Activated CD4-positive, alpha-beta T cell treated with anti-CD3 and anti-CD28 coated beads, Interleukin-2, amount 50 U/mL, for 48 hours (primary cell): ENCODE measurements around the gene SF3B6.
A peak's percentile ranks its signal among the peaks of the same experiment; 100 is the strongest.
"Not testable (repeated sequence)": the region's sequence is repeated elsewhere in the genome, so short reads cannot be mapped to it uniquely, and the experiment has no call there.

Source experiments
- DNase-seq, 2 experiments: peaks; one replicate each; pipeline ENCODE4 v3.0.0-alpha.2; 2020

SF3B6 gene

DNA sequence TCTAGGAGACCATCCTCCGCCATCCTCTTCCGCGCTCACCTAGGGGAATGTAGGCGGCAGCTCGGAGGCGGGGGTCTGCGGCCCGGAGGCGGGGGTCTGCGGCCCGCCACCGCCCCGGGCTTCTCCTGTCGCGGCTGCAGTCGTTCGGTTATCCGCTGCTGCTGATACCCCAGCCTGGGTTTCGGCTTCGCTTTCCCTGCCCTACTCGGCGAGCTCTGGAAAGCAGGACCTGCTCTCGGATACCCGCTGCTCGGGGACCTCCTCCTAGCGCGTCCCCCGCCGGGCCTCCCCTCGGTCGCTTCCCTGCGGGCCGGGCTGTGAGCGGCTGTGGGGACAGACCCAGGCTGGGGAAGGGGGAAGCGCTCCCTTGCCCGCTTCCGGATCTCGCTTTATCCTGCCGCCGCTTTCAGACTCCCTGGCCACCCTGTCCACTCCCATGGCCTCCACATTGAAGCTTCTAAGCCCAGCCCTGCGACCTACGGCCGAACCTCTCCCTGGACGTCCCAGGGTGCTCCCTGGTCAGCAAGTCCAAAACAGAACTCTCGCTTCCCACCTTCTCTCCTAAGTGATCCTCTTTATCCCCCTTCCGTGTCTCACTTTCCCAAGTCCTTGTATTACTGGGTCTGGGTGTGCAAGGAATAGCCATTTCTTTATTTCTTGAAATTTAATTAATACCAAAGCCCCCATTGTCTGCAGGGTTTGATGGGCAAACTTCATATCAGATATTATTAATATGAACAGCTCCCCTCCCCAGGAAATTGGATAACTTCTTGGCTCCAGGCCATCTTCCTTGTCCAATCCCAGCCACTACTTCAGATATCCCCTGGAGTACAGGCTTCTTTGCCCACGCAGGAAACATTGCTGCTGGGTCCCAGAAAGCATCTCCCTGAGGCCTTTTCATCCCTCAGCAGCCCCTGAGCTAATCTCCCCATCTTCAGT is 25.8 kb downstream of the SF3B6 start:
- DNase-seq = peak; percentile 10 to 13

DNA sequence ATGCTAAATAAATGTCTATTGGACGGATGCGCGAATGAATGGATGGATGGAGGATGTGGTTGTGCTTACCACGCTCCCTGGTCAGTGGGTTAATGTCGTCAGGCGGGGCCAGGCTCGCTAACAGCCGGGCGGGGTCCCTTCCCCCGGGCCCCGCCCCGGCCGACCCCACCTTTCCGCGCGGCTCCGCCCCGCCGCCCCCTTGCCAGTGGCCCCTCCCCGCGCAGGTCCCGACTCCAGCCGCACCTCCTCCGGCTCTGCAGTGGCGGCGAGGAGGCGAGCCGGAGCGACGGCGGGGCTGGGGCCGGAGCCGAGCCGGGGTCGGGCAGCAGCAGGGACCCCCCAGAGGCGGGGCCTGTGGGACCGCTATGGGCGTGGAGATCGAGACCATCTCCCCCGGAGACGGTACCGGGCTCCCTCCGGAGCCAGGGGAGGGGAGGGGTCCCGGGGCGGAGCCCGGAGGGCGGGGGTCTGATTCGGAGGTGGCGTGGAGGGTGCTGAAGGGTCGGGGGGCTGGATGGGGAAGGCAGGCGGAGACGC is 26.6 kb downstream of the SF3B6 start, which contains the start of gene FKBP1B:
Gene FKBP1B, plus strand, starts transcription at position 257 of the 537 bp plus-strand sequence. Its CDS starts 109 bp downstream, at position 366.
- DNase-seq = peak; percentile 62 to 70

DNA sequence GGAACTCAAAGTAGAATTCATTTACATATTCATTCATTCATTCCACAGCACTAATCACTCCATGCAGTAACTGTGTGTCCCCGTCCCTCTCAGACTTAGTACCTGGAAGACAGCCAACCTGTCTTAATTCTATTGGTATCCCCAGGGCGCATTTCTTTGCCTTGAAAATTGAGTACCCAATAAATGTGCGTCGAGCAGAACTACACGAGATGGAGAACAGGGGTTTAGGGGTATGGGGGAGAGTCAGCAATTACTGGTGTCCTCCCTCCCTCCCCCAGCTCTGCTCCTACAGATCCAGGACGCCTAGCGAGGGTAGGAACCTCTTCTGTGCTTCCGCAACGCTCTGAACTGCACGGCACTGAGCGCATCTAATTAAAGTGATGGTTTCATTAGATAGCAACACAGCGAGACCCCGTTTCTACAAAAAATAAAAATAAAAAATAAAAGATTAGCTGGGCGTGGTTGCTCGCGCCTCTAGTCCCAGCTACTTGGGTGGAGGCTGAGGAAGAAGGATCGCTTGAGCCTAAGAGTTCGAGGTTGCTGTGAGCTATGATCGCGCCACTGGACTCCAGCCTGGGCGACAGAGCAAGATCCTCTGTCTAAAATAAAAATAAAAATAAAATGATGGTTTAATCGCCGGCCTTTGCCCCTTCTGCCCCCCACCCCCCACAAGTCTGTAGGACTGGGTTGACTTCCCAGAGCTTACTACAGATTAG is 27.2 kb downstream of the SF3B6 start:
- peak; percentile 7 for DNase-seq

DNA sequence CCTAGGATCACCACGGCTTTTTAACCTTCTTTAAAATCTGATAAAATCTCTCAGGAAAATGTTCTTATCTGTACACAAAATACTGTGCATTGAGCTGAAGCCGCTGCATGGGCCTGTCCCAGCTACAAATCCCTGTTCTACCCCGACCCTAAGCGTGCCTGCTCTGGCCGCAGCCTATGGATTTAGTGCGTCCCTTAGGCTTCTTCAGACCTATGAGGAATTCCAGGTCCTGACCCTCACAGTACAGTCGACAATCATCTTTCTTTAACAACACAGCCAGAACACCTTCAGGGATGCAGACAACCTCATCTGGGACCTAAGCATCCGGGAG is 28.5 kb downstream of the SF3B6 start:
- DNase-seq = no peak

DNA sequence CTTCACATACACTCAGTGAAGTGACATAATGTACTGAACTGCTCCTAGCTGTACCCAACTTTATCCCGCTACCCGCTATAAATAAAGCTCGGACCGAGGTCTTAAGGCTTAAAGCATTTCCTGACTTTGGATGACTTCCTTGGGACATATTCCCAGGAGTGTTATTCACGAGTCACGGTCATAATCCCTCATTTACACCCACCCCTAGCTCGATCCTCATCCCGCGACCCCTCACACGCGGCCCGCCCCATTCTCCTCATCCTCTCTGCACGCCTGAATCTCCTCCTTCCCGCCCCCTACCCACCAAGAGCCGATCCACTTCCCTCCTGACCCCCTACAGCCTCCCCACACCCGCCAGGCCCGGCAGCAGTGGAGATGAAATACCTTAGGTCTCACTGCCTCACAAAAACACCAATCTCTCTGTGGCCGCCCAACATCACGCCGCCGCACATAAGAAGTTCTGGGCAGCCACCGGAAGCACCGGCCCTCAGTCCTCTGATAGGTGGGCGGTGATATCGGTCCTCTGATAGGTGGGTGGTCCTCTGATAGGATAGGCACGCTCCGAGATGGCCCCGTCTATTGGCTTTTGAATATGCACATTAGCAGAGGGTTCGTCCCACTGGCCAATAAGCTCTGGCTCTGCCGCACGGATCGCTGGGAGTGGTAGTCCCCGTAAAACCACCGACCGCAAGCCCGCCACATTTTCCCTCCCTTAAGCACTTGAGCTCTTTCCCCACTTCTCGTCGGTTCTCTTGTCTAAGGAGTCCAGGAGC is 29.0 kb downstream of the SF3B6 start, which contains the start of gene WDCP:
Gene WDCP, minus strand, starts transcription at position 462 of the 773 bp plus-strand sequence. CDS start 7,897 bp downstream, outside the sequence.
- DNase-seq = peak; percentile 92 to 95

DNA sequence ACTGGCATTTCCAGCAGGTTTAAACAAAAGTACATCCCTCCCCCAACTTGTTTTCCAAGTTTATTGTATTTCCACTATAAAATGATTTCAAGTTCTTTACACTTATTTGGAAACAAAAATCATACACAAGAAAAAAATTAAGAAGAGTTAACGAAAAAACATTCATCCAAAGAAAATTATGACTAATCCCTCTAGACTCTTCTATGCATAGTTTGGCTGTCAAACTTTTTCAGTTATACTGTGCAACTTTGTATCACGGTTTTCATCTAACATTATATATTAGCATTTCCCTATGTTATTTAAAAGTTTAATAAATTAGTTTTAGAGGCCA is 29.6 kb downstream of the SF3B6 start:
- DNase-seq = no peak

DNA sequence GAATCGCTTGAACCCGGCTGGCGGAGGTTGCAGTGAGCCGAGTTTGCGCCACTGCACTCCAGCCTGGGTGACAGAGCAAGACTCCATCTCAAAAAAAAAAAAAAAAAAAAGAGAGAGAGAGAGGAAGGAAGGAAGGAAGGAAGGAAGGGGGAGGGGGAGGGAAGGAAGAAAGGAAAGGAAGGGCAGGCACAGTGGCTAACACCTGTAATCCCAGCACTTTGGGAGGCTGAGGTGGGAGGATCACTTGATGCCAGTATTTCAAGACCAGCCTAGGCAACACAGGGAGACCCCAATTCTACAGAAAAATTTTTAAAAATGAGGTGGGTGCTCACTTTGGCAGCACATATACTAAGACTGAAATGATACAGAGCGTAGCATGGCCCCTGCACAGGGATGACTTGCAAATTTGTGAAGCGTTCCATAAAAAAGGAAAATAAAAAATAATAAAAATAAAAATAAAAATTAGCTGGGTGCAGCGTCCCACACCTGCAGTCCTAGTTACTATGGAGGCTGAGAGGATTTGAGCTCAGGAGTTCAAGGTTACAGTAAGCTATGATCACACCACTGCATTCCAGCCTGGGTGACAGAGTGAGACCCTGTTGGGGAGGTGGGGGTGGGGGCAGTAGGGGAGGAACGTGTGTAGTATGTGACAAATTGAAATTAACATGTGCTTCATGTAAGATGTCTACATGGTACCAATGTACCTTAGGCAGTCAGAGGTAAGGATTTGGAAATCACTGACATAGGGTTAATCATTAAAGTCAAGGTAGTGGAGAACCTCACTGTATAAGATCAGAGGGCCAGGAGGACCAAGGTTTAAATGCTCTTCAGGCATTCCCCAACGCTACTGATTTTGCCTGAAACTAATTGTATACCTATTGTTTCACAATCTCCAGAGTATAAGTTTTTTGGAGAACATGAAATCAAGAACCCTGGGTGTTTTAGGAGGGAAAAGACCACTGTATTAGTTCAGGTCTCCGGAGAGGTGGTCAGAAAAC is 30.3 kb downstream of the SF3B6 start:
- no peak for DNase-seq

DNA sequence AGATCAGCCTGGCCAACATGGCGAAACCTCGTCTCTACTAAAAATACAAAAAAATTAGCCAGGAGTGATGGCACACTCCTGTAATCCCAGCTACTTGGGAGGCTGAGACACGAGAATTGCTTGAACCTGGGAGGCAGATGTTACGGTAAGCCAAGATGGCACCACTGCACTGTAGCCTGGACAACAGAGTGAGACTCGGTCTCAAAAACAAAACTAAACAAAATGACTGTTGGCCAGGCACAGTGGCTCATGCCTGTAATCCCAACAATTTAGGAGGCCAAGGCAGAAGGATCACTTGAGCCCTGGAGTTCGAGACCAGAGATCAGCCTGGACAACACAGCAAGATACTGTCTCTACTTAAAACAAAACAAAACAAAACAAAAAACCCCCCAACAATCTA is 33.0 kb downstream of the SF3B6 start:
- DNase-seq = not testable (repeated sequence)

DNA sequence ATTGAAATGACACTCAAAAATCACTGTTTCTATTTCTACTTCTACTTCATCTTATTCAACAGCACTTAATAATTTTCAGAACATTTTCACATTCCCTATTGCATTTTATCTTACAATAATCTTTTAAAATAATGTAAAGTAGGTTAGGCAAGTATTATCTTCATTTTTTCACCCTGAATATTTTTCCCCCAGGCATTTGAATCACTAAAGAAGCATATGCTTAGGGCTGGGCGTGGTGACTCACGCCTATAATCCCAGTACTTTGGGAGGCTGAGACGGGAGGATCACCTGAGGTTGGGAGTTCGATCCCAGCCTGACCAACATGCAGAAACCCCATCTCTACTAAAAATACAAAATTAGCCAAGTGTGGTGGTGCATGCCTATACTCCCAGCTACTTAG is 35.6 kb downstream of the SF3B6 start:
- no peak for DNase-seq

DNA sequence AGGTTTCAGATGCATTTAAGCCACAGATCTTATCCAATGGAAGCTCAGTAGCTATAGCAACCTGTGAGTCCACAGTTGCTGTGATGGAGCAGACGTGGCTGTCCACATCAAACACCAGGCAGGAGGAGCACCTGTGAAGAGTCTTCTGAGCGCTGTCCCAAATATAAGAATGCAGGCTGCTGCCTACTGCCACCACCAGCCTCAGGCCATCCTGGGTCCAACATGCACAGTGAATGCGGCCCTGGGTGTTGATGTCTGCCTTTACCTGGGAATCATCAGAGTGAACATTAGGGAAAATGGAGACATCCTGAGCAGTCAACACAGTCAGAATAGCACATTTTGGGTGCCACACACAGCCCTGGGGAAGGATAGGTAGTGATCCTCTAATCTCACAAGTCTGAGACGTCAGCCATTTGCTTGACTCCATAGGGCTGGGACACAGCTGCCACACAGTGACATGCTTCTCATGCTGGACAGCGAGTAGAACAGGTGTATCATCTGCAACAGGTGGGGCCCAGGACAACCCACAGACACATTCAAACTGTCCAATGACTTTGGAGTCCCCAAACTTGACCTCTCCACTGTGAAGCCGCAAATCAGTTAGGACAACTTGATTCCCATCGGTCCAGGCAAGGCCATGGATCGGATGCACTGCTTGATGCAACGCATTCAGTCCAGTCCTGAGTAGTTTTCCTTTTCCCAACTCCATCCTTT is 37.2 kb downstream of the SF3B6 start:
- no peak for DNase-seq

DNA sequence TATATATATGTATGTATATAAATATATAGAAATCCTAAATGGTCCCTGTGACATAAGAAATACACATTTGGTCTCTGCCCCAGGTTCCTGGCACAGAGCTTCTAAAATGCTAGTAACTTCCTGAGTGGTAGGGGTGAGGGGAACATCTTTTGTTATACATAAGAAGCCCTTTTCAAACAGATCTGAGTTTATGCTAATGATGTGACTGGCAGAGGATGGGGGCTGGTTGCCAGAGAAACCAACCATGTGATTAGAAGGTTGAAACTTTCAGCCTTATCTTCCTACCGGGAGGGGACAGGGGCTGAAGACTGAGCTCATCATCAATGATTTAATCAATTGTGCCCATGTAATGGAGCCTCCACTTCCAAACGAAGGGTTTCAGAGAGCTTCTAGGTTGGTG is 49.9 kb downstream of the SF3B6 start:
- no peak for DNase-seq

DNA sequence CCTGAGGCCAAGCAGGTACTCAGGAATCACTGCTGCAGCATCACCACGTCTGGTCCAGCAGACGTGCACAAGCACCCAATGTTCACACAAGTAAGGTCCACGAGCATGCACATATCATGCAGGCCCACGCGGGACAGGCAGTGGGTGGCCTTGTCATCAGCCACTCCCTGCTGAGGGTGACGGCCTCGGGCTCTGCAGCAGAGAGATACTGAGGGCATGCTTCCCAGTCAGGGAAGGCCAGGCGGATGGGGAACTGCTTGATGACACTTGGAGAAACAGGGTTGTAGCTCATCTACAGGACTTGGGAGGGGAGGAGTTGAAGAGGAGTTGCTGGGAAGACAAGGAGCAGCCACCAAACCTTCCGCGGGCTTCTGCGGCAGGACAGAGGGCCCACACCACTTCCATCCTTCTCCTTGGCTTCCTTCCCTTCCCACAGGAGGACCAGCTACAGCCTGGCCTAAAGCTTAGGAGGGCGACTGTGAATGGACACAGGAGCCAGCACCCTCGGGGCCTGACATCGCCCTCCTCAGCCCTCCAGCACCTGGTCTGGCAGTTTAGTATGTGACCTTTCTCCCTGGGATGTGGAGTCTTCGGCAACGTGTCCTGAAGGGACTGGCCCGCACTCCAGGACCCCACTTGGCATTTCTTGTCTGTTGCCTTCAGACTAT is 51.0 kb downstream of the SF3B6 start:
- DNase-seq = no peak

DNA sequence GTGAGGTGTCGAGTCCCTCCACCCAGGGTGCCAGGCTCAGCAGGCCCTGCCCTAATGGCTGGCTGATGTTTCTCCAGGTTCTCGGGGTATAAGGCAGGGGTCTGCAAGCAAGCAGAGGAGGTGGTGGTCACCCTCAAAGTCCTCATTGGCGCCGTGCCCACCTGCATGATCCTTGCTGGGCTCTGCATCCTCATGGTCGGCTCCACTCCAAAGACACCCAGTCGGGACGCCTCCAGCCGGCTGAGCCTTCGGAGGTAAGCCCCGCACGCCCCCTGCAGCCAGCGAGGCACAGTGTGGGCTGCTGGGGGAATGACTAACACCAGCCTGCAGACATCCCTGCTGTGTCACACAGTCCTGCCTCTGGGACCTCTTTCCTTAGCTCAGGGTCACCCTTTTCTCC is 52.1 kb downstream of the SF3B6 start:
- DNase-seq = no peak

DNA sequence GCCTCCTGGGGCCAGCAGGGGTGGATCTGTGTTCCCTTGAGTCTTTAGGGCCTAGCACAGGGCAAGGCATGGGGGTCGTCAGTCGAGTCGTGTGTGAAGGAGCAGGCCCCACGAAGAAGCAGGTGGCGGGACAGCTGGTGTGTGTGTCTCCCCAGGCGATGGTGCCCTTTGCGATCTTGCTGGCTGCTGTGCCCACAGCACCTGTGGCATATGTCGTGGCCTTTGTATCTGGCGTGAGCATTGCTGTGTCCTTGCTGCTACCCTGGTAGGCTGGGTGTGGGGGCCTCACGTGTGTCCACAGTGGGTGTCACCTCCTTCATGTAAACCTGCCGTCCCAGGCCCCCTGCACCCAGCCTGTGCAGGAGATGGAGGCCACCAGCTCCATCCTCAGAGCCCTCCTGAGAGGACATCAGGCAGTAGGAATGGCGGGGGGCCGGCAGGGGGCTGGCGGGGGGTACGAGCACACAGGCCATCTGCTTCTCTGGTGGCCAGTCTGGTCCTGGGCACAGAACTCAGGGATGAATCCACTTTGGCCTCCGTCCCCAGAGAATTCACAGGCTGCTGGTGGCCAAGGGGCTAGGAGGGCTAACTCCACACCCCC is 53.1 kb downstream of the SF3B6 start:
- no peak for DNase-seq

DNA sequence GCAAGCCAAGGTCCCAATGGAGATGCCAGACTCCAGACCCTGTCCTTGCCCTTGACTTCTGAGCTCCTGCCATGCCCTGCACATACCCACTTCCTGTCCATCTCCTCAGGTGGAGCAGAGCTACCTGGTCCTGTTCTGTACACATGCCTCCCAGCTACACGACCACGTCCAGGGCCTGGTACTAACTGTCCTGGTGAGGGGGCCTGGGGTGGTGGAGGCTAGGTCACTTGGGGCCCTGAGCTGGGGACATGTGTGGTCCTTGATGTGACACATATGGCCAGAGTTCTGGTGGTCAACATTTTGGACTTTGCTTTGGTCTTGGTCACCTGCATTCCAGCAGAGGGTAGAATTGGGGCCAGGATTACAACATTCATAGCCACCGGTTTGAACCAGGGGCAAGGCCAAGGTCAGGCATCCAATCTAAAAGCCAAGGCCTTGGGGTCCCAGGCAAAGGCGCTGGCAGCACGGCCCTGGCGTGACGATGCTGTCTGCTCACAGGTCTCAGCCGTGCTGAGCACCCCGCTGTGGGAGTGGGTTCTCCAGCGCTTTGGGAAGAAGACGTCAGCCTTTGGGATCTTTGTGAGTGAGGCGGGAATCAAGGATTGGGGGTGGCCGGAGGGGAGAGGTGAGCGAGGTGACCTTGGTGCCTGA is 53.7 kb downstream of the SF3B6 start:
- DNase-seq = no peak

DNA sequence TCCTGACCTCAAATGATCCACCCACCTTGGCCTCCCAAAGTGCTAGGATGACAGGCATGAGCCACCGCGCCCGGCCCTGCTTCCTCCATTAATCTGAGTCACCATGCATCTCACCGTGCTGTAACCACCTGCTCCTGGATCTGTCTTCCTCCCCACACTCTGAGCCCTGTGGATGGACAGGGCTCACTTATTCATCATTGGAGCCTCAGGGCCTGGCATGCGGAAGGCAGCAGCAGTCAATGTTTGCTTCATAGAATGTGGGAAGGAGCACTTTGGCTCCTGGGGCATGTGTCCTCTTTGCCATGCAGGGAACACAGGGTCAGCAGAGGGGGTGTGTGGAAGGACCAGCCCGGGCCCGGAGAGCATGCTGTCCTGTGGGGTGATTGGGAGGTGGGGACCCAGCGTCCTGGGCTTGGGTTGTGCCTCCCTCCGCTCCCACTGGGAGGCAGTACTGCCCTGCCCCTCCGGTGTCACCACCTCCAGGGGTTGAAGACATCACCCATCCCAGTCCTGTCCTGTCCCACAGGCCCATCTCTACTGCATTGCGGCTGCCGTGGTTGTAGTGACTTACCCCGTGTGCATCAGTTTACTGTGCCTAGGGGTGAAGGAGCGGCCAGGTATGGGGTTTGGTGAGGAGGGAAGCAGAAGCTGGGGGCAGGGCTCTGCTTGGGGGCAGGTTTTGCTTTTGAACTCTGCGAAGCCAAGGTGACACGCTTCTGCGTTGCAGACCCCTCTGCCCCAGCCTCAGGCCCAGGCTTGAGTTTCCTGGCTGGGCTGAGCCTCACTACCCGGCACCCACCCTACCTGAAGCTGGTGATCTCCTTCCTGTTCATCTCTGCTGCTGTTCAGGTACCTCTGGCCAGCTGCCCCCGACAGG is 54.8 kb downstream of the SF3B6 start:
- peak; percentile 29 to 38 for DNase-seq

DNA sequence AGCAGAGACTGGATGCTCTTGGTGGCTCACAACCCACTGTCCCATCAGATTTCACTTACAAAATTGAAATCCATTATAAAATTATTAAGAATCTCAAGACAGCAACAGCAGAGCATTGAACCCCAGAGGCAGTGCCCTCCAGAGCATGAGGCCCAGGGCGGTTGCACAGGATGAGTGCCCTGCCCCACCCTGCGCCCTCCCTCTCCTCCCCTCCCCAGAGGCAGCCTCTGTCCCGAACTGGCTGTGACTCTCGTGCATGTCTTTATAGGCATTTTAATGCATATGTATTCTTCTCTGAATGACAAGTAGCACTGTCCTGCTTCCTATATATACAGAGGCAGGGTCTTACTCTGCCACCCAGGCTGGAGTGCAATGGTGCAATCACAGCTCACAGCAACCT is 55.9 kb downstream of the SF3B6 start:
- DNase-seq = no peak

DNA sequence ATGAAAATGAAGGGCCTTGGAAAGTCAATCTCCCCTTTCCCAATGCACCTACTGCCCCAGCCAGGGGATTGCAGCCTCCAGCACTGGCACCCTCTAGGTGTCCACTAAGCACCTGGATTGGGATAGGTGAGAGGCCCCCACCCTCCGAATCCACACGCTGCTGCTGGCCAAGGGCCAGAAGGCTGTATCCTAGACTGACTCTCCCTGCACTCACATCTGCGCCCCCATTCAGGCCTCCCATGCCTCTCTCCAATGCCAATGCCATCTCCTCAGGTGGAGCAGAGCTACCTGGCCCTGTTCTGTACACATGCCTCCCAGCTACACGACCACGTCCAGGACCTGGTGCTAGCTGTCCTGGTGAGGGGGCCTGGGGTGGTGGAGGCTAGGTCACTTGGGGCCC is 56.4 kb downstream of the SF3B6 start:
- DNase-seq = no peak
